ENCODE results near the gene EPB41. TPM values are rescaled to one million over a fixed set of nuclear protein-coding genes. Genes with fewer than 3 reads are reported as not detected.
"Not testable (repeated sequence)": the region's sequence is repeated elsewhere in the genome, so short reads cannot be mapped to it uniquely, and the experiment has no call there.

EPB41 gene
- total RNA-seq, 5 donors from 2014 or later (not counting 1 experiment from before 2014, with no cell fraction given) = 199 to 257 (median 241) TPM

DNA sequence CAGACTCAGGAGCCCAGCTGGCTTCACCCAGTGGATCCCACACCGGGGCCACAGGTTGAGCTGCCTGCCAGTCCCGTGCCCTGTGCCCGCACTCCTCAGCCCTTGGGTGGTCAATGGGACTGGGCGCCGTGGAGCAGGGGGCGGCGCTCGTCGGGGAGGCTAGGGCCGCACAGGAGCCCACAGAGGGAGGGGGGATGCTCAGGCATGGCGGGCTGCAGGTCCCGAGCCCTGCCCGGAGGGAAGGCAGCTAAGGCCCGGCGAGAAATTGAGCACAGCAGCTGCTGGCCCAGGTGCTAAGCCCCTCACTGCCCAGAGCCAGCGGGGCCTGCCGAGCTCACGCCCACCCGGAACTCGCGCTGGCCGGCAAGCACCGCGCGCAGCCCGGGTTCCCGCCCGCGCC lies 216.7 kb downstream of the EPB41 start:
- CTCF ChIA-PET = interaction anchor here in 1 of 2 donors (1.6 kb wide), 1 partner anchor 11 kb away, joined by 3 read pairs; no protein-coding TSS in a partner anchor
- peaks cover 2 to 16% of the 10 kb centered on the region in 2 donors for H3K27me3 Mint-ChIP-seq
- H3K27me3 ChIP-seq (replicated peaks in 1 of 2; ENCODE audit: control insufficient read depth in 2 of 2, extremely low read depth in 1 of 2, insufficient read depth in 2 of 2, low read length in 1 of 2) = peaks cover 0 to 37% of the 10 kb centered on the region in 2 experiments

DNA sequence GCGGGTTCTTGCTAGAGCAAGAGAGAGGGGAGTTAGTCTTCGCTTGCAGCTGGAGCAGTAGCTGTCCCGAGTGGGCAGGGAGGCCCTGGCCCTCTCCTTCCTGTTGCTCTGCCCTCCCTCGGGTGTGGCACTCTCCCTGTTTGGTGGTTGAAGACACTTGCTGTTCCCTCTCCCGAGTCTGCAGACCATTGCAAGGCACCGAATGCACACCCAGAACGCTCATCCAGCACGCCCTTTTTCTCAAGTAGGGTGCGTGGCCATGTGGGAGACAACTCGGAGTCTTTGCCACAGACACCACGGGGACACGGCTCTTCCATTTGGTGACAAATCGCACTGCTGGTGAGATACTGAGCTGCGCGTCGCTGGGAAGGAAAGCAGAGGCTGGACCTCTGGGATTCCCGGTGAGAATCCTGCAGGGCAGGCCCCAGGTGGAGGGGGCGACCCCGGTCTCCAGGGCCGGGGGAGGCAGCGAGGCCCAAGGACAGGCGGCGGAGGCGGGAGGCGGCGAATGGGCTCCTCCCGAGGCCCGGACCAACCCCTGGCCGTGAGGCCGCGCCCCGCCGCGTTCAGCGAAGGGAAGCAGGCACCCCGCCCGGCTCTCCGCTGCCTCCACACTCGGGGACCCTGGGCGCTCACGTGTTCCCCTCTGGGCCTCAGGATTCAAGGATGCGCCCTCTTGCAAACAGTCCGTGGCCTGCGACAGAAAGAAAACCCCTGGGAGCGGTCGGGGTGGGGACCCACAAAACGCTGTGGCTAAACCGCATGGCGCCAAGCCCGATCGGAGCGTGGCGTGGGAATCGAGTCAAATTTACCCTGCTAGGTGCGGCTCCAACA lies 219.7 kb downstream of the EPB41 start:
- Mint-ChIP-seq H3K9me3 (no peaks in the 10 kb centered on the region), H3K4me1 (peaks cover 0 to 5% (median 4%) of the 10 kb centered on the region in 3 donors), H3K4me3 (peak overlapping the region; percentile 9 to 41 (median 30)), H3K27ac (no peak overlapping the region), H3K27me3 (peaks cover 0 to 13% of the 10 kb centered on the region in 2 donors), H3K36me3 (no peaks in the 10 kb centered on the region)
- H3K27me3 ChIP-seq (replicated peaks in 1 of 2; ENCODE audit: control insufficient read depth in 2 of 2, extremely low read depth in 1 of 2, insufficient read depth in 2 of 2, low read length in 1 of 2) = peaks cover 0 to 27% of the 10 kb centered on the region in 2 experiments
- 61% methylated on average over 55 of the region's 55 CpGs for WGBS (ENCODE audit: insufficient coverage)
- ChIA-PET CTCF (no interaction called here), POLR2A (no interaction called here)
- H3K27ac ChIP-seq (ENCODE audit: low read length) = no peak overlapping the region
- ATAC-seq (replicated peaks in 1 of 4) = peak; percentile 32 to 51 (median 38)
- no peaks in the 10 kb centered on the region for H3K4me1 ChIP-seq (ENCODE audit: control insufficient read depth in 1 of 2, extremely low read depth in 1 of 2, insufficient read depth in 2 of 2, low read length in 2 of 2)
- H3K36me3 ChIP-seq (ENCODE audit: control insufficient read depth in 2 of 2, extremely low read depth in 1 of 2, insufficient read depth in 1 of 2, low read length in 1 of 2) = no peaks in the 10 kb centered on the region
- H3K9me3 ChIP-seq = no peaks in the 10 kb centered on the region
- H3K4me3 ChIP-seq (ENCODE audit: control insufficient read depth in 1 of 2, extremely low read depth in 1 of 2, low read length in 1 of 2) = no peak overlapping the region
- DNase-seq = no peak

More for the DNA sequence above, 216.7 kb downstream of the EPB41 start:
- POLR2A ChIA-PET = interaction anchor here in 1 of 2 donors (0.6 kb wide), 1 partner anchor 9 kb away, joined by 3 read pairs; no protein-coding TSS in a partner anchor
- not testable (repeated sequence) for H3K4me1 Mint-ChIP-seq; DNase-seq; H3K9me3 ChIP-seq; H3K4me3 ChIP-seq (ENCODE audit: control insufficient read depth in 1 of 2, extremely low read depth in 1 of 2, low read length in 1 of 2); H3K9me3 Mint-ChIP-seq; H3K36me3 Mint-ChIP-seq; ATAC-seq (replicated peaks in 1 of 4); H3K27ac Mint-ChIP-seq; H3K27ac ChIP-seq (ENCODE audit: low read length); H3K4me1 ChIP-seq (ENCODE audit: control insufficient read depth in 1 of 2, extremely low read depth in 1 of 2, insufficient read depth in 2 of 2, low read length in 2 of 2); H3K36me3 ChIP-seq (ENCODE audit: control insufficient read depth in 2 of 2, extremely low read depth in 1 of 2, insufficient read depth in 1 of 2, low read length in 1 of 2); H3K4me3 Mint-ChIP-seq
- WGBS (ENCODE audit: insufficient coverage) = 96% methylated on average over 19 of the region's 29 CpGs

DNA sequence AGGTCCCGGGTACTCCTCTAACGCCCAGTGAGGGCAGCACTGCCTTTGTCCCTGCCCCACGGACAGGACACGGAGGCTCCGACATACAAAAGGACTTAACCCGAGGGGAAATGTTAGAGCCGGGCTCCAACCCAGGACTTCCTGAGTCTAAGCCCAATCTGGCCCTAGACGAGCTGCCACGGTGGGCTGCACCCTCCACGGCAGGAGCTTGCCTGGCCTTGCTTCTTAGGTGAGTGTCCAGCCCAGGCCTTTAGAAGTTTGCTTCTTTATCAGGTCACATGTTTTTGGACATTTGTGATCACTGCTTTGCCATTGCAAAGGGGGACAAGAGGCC lies 220.3 kb downstream of the EPB41 start:
- Histone ChIP-seq H3K4me1 (ENCODE audit: control insufficient read depth in 1 of 2, extremely low read depth in 1 of 2, insufficient read depth in 2 of 2, low read length in 2 of 2) (no peaks in the 10 kb centered on the region), H3K36me3 (ENCODE audit: control insufficient read depth in 2 of 2, extremely low read depth in 1 of 2, insufficient read depth in 1 of 2, low read length in 1 of 2) (no peaks in the 10 kb centered on the region), H3K9me3 (no peaks in the 10 kb centered on the region), H3K27ac (ENCODE audit: low read length) (no peak overlapping the region), H3K4me3 (ENCODE audit: control insufficient read depth in 1 of 2, extremely low read depth in 1 of 2, low read length in 1 of 2) (no peak overlapping the region), H3K27me3 (replicated peaks in 1 of 2; ENCODE audit: control insufficient read depth in 2 of 2, extremely low read depth in 1 of 2, insufficient read depth in 2 of 2, low read length in 1 of 2) (peaks cover 0 to 26% of the 10 kb centered on the region in 2 experiments)
- peaks cover 0 to 5% (median 4%) of the 10 kb centered on the region in 3 donors for H3K4me1 Mint-ChIP-seq
- ATAC-seq (replicated peaks in 1 of 4) (no peak), DNase-seq (no peak)
- H3K27ac Mint-ChIP-seq = no peak overlapping the region
- CTCF ChIA-PET = no interaction called here
- peaks cover 0 to 13% of the 10 kb centered on the region in 2 donors for H3K27me3 Mint-ChIP-seq
- POLR2A ChIA-PET = no interaction called here
- H3K36me3 Mint-ChIP-seq = no peaks in the 10 kb centered on the region
- no peaks in the 10 kb centered on the region for H3K9me3 Mint-ChIP-seq
- 80% methylated on average over 10 of the region's 10 CpGs for WGBS (ENCODE audit: insufficient coverage)
- peak overlapping the region in 1 of 3 donors; percentile 41 for H3K4me3 Mint-ChIP-seq

DNA sequence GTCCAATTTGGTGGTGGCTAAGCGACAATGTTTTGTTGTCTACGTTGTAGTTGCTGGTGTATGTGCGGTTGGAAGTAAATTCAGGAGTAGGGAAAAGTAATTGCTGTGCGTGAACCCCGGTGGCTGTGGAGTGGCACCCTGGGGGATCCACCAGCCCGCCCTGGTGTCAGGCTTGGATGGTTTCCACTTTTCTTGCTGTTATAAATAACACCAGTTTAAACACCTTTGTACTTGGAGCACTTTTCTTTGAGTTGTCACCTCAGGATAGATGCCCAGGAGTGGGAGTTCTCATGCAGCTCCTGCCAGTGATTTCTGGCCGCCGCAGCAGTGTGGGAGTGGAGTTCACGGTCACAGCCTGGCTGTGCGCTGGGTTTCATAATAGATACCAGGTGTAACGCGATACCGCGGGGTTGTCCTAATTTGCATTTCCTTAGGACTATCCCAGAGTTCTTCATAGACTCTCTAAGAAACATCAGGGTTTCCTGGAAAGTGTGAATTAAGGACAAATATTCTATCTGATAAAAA lies 222.1 kb downstream of the EPB41 start:
- DNase-seq (no peak), ATAC-seq (replicated peaks in 1 of 4) (no peak)
- H3K4me3 Mint-ChIP-seq = no peak overlapping the region
- no peaks in the 10 kb centered on the region for H3K9me3 ChIP-seq
- H3K4me1 Mint-ChIP-seq = peaks cover 0 to 5% (median 4%) of the 10 kb centered on the region in 3 donors
- POLR2A ChIA-PET = no interaction called here
- no peak overlapping the region for H3K4me3 ChIP-seq (ENCODE audit: control insufficient read depth in 1 of 2, extremely low read depth in 1 of 2, low read length in 1 of 2)
- no peaks in the 10 kb centered on the region for H3K36me3 Mint-ChIP-seq
- no peak overlapping the region for H3K27ac ChIP-seq (ENCODE audit: low read length)
- CTCF ChIA-PET = no interaction called here
- H3K4me1 ChIP-seq (ENCODE audit: control insufficient read depth in 1 of 2, extremely low read depth in 1 of 2, insufficient read depth in 2 of 2, low read length in 2 of 2) = no peaks in the 10 kb centered on the region
- peaks cover 0 to 13% of the 10 kb centered on the region in 2 donors for H3K27me3 Mint-ChIP-seq
- H3K27me3 ChIP-seq (replicated peaks in 1 of 2; ENCODE audit: control insufficient read depth in 2 of 2, extremely low read depth in 1 of 2, insufficient read depth in 2 of 2, low read length in 1 of 2) = peaks cover 0 to 22% of the 10 kb centered on the region in 2 experiments
- no peak overlapping the region for H3K27ac Mint-ChIP-seq
- H3K9me3 Mint-ChIP-seq = no peaks in the 10 kb centered on the region
- 100% methylated on average over 2 of the region's 14 CpGs for WGBS (ENCODE audit: insufficient coverage)
- no peaks in the 10 kb centered on the region for H3K36me3 ChIP-seq (ENCODE audit: control insufficient read depth in 2 of 2, extremely low read depth in 1 of 2, insufficient read depth in 1 of 2, low read length in 1 of 2)

DNA sequence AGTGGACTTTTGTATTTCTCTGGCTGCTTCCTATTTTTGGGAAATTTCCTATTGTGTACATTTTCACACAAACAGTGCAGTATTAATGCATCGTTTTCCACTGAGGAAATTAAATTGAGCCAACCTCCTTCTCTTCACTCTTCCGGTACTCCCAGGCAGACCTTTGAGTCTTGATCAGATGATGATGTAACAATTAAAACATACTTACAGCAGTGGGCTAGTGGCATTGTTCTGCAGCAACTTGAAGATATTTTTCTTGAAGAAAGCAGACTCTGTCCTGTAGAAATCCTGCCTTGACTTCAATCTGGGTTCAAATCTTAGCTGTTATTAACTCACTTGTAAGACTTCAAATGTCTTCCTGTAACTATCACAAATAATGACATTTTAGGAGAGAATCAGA lies 228.3 kb downstream of the EPB41 start:
- no peak overlapping the region for H3K27ac Mint-ChIP-seq
- H3K27me3 Mint-ChIP-seq = no peaks in the 10 kb centered on the region
- POLR2A ChIA-PET = no interaction called here

DNA sequence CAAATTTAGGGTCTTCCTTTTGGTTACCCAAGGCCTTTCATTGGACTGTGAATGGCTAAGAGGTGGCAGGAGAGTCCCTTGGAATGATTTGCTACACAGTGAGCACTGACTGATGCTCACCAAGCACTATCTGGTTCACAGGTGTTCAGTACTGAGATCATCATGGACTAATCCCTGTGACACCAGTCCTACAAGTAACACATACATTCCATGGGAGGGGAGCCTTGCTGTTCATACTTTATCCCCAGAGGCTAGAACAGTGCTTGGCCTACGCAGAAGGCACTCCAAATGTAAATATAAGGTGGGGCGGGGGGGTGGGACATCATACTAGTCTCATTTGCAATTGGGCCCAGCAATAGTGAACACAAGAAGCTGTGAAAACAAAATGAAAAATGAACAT lies 229.8 kb downstream of the EPB41 start:
- WGBS (ENCODE audit: insufficient coverage) = no CpG with 5 or more reads among the region's 2 CpGs

More for the DNA sequence above, 228.3 kb downstream of the EPB41 start:
- H3K36me3 Mint-ChIP-seq = peaks cover 24% of the 10 kb centered on the region
- peaks cover 0 to 21% of the 10 kb centered on the region in 2 donors for H3K36me3 ChIP-seq (ENCODE audit: control insufficient read depth in 2 of 2, extremely low read depth in 1 of 2, insufficient read depth in 1 of 2, low read length in 1 of 2)
- H3K4me1 Mint-ChIP-seq = no peaks in the 10 kb centered on the region
- WGBS (ENCODE audit: insufficient coverage) = no CpG with 5 or more reads among the region's 2 CpGs
- no peaks in the 10 kb centered on the region for H3K27me3 ChIP-seq (replicated peaks in 1 of 2; ENCODE audit: control insufficient read depth in 2 of 2, extremely low read depth in 1 of 2, insufficient read depth in 2 of 2, low read length in 1 of 2)
- no peak overlapping the region for H3K4me3 ChIP-seq (ENCODE audit: control insufficient read depth in 1 of 2, extremely low read depth in 1 of 2, low read length in 1 of 2)
- H3K4me1 ChIP-seq (ENCODE audit: control insufficient read depth in 1 of 2, extremely low read depth in 1 of 2, insufficient read depth in 2 of 2, low read length in 2 of 2) = no peaks in the 10 kb centered on the region
- no peak overlapping the region for H3K4me3 Mint-ChIP-seq
- no peaks in the 10 kb centered on the region for H3K9me3 ChIP-seq
- no peak for DNase-seq
- CTCF ChIA-PET = interaction anchor here in 1 of 2 donors (0.5 kb wide), 1 partner anchor 409 kb away, joined by 3 read pairs; no protein-coding TSS in a partner anchor
- H3K9me3 Mint-ChIP-seq = no peaks in the 10 kb centered on the region
- ATAC-seq (replicated peaks in 1 of 4) = no peak
- no peak overlapping the region for H3K27ac ChIP-seq (ENCODE audit: low read length)

More for the DNA sequence above, 229.8 kb downstream of the EPB41 start:
- H3K4me1 ChIP-seq (ENCODE audit: control insufficient read depth in 1 of 2, extremely low read depth in 1 of 2, insufficient read depth in 2 of 2, low read length in 2 of 2) = no peaks in the 10 kb centered on the region
- H3K9me3 ChIP-seq = no peaks in the 10 kb centered on the region
- no peaks in the 10 kb centered on the region for H3K4me1 Mint-ChIP-seq
- ATAC-seq (replicated peaks in 1 of 4) (no peak), DNase-seq (no peak)
- no peak overlapping the region for H3K4me3 ChIP-seq (ENCODE audit: control insufficient read depth in 1 of 2, extremely low read depth in 1 of 2, low read length in 1 of 2)
- peaks cover 39% of the 10 kb centered on the region for H3K36me3 Mint-ChIP-seq
- H3K27me3 Mint-ChIP-seq = no peaks in the 10 kb centered on the region
- CTCF ChIA-PET = no interaction called here
- no peak overlapping the region for H3K4me3 Mint-ChIP-seq
- no peak overlapping the region for H3K27ac Mint-ChIP-seq
- POLR2A ChIA-PET = no interaction called here
- H3K27me3 ChIP-seq (replicated peaks in 1 of 2; ENCODE audit: control insufficient read depth in 2 of 2, extremely low read depth in 1 of 2, insufficient read depth in 2 of 2, low read length in 1 of 2) = no peaks in the 10 kb centered on the region
- no peaks in the 10 kb centered on the region for H3K9me3 Mint-ChIP-seq
- peaks cover 9 to 36% of the 10 kb centered on the region in 2 donors for H3K36me3 ChIP-seq (ENCODE audit: control insufficient read depth in 2 of 2, extremely low read depth in 1 of 2, insufficient read depth in 1 of 2, low read length in 1 of 2)
- no peak overlapping the region for H3K27ac ChIP-seq (ENCODE audit: low read length)
